Liver (tissue), 9 donors: ENCODE measurements around the gene URGCP. TPM values are rescaled to one million over a fixed set of nuclear protein-coding genes. Genes with fewer than 3 reads are reported as not detected.

ENCODE experiments used
- DNase-seq: peaks from one replicate; pipeline ENCODE4 v3.0.0-alpha.2; 2017; ENCODE audit warnings: low spot score
- H3K27ac ChIP-seq, 2 donors: one replicate each; pipeline ENCODE4 v1.7.0; 2013; ENCODE audit warnings: inconsistent platforms in 2 of 2, low read length in 2 of 2, control low read depth in 1 of 2, low read depth in 1 of 2, mild to moderate bottlenecking in 1 of 2
- H3K27me3 ChIP-seq, 4 donors: one replicate each; pipeline versions ENCODE4 v1.6.1 to v1.7.0; 2013; ENCODE audit warnings: low read length in 3 of 4, inconsistent platforms in 1 of 4, mild to moderate bottlenecking in 1 of 4, moderate library complexity in 1 of 4; ENCODE audit not compliant: control insufficient read depth in 4 of 4, insufficient read depth in 4 of 4
- H3K36me3 ChIP-seq, 4 donors: one replicate each; pipeline versions ENCODE4 v1.6.1 to v1.7.0; 2013; ENCODE audit warnings: low read length in 3 of 4, mild to moderate bottlenecking in 3 of 4, low read depth in 1 of 4, moderate library complexity in 1 of 4; ENCODE audit not compliant: control insufficient read depth in 4 of 4, insufficient read depth in 3 of 4
- H3K4me1 ChIP-seq, 4 donors: one replicate each; pipeline versions ENCODE4 v1.6.1 to v1.7.0; 2013; ENCODE audit warnings: low read length in 3 of 4, mild to moderate bottlenecking in 3 of 4, moderate library complexity in 1 of 4; ENCODE audit not compliant: control insufficient read depth in 4 of 4, insufficient read depth in 4 of 4
- H3K4me3 ChIP-seq, 3 donors: one replicate each; pipeline versions ENCODE4 v1.6.1 to v1.7.0; 2013; ENCODE audit warnings: low read length in 3 of 3, control low read depth in 1 of 3, low read depth in 1 of 3, mild to moderate bottlenecking in 1 of 3
- H3K9ac ChIP-seq, 2 donors: one replicate each; pipeline ENCODE4 v1.7.0; 2013; ENCODE audit warnings: low read length in 2 of 2, mild to moderate bottlenecking in 2 of 2, moderate library complexity in 2 of 2, control low read depth in 1 of 2, low read depth in 1 of 2
- H3K9me3 ChIP-seq, 4 donors: one replicate each; pipeline versions ENCODE4 v1.6.1 to v1.7.0; 2013; ENCODE audit warnings: low read length in 3 of 4; ENCODE audit not compliant: control insufficient read depth in 4 of 4
- EGR1 ChIP-seq, 2 donors: IDR thresholded peaks; 2 replicates each; pipeline ENCODE4 v1.6.1; 2016 to 2018; ENCODE audit warnings: antibody characterized with exemption in 2 of 2, low read depth in 2 of 2
- FOXA1 ChIP-seq: IDR thresholded peaks from 2 replicates; pipeline ENCODE4 v1.6.1; 2016; ENCODE audit warnings: antibody characterized with exemption
- FOXA2 ChIP-seq: IDR thresholded peaks from 2 replicates; pipeline ENCODE4 v1.6.1; 2016; ENCODE audit warnings: antibody characterized with exemption
- GABPA ChIP-seq, 2 donors: IDR thresholded peaks in 1 of 2; conservative IDR thresholded peaks in 1 of 2; 2 replicates each; pipeline ENCODE4 v1.6.1; 2016; ENCODE audit warnings: antibody characterized with exemption in 2 of 2, mild to moderate bottlenecking in 1 of 2, moderate library complexity in 1 of 2
- HNF4A ChIP-seq, 2 donors: conservative IDR thresholded peaks; 2 replicates each; pipeline ENCODE4 v1.6.1; 2016; ENCODE audit warnings: antibody characterized with exemption in 2 of 2, mild to moderate bottlenecking in 2 of 2
- HNF4G ChIP-seq: IDR thresholded peaks from 2 replicates; pipeline ENCODE4 v1.6.1; 2016; ENCODE audit warnings: antibody characterized with exemption
- JUND ChIP-seq, 2 donors: IDR thresholded peaks; 2 replicates each; pipeline ENCODE4 v1.6.1; 2016; ENCODE audit warnings: antibody characterized with exemption in 2 of 2
- NR2F2 ChIP-seq: IDR thresholded peaks from 2 replicates; pipeline ENCODE4 v1.6.1; 2016; ENCODE audit warnings: antibody characterized with exemption
- RAD21 ChIP-seq, 2 donors: IDR thresholded peaks; 2 replicates each; pipeline ENCODE4 v1.6.1; 2016; ENCODE audit warnings: antibody characterized with exemption in 2 of 2, mild to moderate bottlenecking in 2 of 2
- RXRA ChIP-seq, 2 donors: IDR thresholded peaks; 2 replicates each; pipeline ENCODE4 v1.6.1; 2017 to 2018; ENCODE audit warnings: antibody characterized with exemption in 2 of 2, mild to moderate bottlenecking in 1 of 2
- SP1 ChIP-seq: IDR thresholded peaks from 2 replicates; pipeline ENCODE4 v1.6.1; 2018; ENCODE audit warnings: antibody characterized with exemption, mild to moderate bottlenecking
- TAF1 ChIP-seq: conservative IDR thresholded peaks from 2 replicates; pipeline ENCODE4 v1.6.1; 2016; ENCODE audit warnings: antibody characterized with exemption, mild to moderate bottlenecking
- YY1 ChIP-seq: IDR thresholded peaks from 2 replicates; pipeline ENCODE4 v1.6.1; 2016; ENCODE audit warnings: antibody characterized with exemption, mild to moderate bottlenecking
- WGBS: extraction: QIAGEN DNeasy Blood & Tissue Kit; methylation state at CpG from one replicate; pipeline ENCODE4 v1.1.7; 2013; 5-methylcytosine and 5-hydroxymethylcytosine counted together
- polyA plus RNA-seq, 2 donors: library from polyadenylated mRNA; stranded (reverse) in 1 of 2; unstranded in 1 of 2; fragments of 200-250 nt in 1 of 2; fragments of >200 nt in 1 of 2; fragmentation: Nextera tagmentation in 1 of 2; extraction: Ambion mirVana in 1 of 2; gene quantifications; one replicate each; pipeline versions ENCODE4 v1.2.1 to v1.2.3, GENCODE V29; 2013 to 2015
- total RNA-seq, 2 donors: library from RNA; depleted of rRNA; stranded (reverse); fragments of >200 nt; gene quantifications; one replicate each; pipeline ENCODE4 v1.2.3, GENCODE V29; 2014
- TF ChIP-seq, protein P1 (sequence below): IDR thresholded peaks from 2 replicates; pipeline ENCODE4 v1.6.1; 2016; ENCODE audit warnings: antibody characterized with exemption, mild to moderate bottlenecking
- TF ChIP-seq, protein P2 (sequence below): fragments of 150-350 bp; IDR thresholded peaks from 2 replicates; pipeline ENCODE4 v1.5.1; 2017; ENCODE audit warnings: improper control_type of control experiment, low read depth, low read length; ENCODE audit not compliant: missing input control
- TF ChIP-seq, protein P3 (sequence below): IDR thresholded peaks from 2 replicates; pipeline ENCODE4 v1.6.1; 2016; ENCODE audit warnings: antibody characterized with exemption
- TF ChIP-seq, protein P4 (sequence below): IDR thresholded peaks from 2 replicates; pipeline ENCODE4 v1.6.1; 2016; ENCODE audit warnings: antibody characterized with exemption
- TF ChIP-seq, protein P5 (sequence below): IDR thresholded peaks from 2 replicates; pipeline ENCODE4 v1.6.1; 2016; ENCODE audit warnings: antibody characterized with exemption
- donor health status: healthy.
- donor health status: healthy.
- donor health status: healthy.
- donor health status: healthy.
- donor health status: healthy.

URGCP gene
- total and polyA plus RNA-seq, 4 donors = 7.2 to 28.4 (median 13.0) TPM

DNA sequence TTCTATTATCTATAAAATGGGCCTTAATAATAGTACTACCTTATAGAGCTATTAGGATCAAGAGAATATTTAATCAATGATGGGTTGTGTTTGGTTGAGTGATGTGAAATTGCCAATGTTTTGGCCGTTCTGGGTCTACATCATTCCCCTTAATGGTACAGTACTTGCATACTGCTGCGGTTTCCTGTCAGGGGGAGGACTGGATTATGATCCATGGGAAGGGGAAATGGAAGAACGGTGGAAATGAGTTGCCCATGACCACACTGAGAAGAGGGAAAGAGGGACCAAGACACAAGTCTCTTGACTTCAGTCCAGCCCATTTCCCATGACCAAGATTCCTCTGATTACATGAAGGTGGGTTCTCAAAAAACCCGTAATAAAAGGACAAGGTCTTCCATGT, 36.1 kb downstream of the URGCP start:
- H3K27me3 ChIP-seq = no peaks in the 10 kb centered on the region
- no peak for DNase-seq
- peaks cover 0 to 3% (median 0%) of the 10 kb centered on the region in 4 donors for H3K9me3 ChIP-seq
- H3K9ac ChIP-seq = no peak overlapping the region
- H3K27ac ChIP-seq = no peak overlapping the region
- H3K4me1 ChIP-seq = peaks cover 4 to 17% (median 11%) of the 10 kb centered on the region in 4 donors
- H3K36me3 ChIP-seq = peaks cover 0 to 18% (median 12%) of the 10 kb centered on the region in 4 donors
- 85% methylated on average over 4 of the region's 4 CpGs for WGBS
- H3K4me3 ChIP-seq = no peak overlapping the region
- TF ChIP-seq, protein P1, sequence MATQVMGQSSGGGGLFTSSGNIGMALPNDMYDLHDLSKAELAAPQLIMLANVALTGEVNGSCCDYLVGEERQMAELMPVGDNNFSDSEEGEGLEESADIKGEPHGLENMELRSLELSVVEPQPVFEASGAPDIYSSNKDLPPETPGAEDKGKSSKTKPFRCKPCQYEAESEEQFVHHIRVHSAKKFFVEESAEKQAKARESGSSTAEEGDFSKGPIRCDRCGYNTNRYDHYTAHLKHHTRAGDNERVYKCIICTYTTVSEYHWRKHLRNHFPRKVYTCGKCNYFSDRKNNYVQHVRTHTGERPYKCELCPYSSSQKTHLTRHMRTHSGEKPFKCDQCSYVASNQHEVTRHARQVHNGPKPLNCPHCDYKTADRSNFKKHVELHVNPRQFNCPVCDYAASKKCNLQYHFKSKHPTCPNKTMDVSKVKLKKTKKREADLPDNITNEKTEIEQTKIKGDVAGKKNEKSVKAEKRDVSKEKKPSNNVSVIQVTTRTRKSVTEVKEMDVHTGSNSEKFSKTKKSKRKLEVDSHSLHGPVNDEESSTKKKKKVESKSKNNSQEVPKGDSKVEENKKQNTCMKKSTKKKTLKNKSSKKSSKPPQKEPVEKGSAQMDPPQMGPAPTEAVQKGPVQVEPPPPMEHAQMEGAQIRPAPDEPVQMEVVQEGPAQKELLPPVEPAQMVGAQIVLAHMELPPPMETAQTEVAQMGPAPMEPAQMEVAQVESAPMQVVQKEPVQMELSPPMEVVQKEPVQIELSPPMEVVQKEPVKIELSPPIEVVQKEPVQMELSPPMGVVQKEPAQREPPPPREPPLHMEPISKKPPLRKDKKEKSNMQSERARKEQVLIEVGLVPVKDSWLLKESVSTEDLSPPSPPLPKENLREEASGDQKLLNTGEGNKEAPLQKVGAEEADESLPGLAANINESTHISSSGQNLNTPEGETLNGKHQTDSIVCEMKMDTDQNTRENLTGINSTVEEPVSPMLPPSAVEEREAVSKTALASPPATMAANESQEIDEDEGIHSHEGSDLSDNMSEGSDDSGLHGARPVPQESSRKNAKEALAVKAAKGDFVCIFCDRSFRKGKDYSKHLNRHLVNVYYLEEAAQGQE = no peak
- TF ChIP-seq HNF4A (conservative IDR thresholded peaks at IDR 0.05) = no peak
- TF ChIP-seq, protein P2, sequence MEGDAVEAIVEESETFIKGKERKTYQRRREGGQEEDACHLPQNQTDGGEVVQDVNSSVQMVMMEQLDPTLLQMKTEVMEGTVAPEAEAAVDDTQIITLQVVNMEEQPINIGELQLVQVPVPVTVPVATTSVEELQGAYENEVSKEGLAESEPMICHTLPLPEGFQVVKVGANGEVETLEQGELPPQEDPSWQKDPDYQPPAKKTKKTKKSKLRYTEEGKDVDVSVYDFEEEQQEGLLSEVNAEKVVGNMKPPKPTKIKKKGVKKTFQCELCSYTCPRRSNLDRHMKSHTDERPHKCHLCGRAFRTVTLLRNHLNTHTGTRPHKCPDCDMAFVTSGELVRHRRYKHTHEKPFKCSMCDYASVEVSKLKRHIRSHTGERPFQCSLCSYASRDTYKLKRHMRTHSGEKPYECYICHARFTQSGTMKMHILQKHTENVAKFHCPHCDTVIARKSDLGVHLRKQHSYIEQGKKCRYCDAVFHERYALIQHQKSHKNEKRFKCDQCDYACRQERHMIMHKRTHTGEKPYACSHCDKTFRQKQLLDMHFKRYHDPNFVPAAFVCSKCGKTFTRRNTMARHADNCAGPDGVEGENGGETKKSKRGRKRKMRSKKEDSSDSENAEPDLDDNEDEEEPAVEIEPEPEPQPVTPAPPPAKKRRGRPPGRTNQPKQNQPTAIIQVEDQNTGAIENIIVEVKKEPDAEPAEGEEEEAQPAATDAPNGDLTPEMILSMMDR = no peak
- no peak for TF ChIP-seq RAD21 (IDR thresholded peaks at IDR 0.05)
- no peak for TF ChIP-seq FOXA2
- no peak for TF ChIP-seq FOXA1
- TF ChIP-seq YY1 = no peak

DNA sequence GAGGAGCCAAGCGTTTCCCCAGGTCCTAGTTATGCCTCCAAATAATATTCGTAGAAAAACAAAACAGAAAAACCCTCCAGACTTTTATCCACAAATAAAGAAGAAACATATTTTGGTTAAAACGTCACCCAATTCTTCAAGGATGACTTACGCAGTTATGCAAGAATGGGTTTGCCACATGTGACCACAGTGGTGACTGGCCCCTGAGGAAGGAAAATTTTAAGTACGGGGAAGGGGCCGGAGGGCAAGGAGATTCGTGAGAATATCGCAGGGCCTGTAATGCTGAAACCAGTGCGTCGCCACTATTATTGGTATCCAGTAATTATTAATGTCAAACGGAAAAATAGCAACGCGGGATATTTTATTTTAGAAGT, 36.5 kb downstream of the URGCP start:
- TF ChIP-seq, protein P3, sequence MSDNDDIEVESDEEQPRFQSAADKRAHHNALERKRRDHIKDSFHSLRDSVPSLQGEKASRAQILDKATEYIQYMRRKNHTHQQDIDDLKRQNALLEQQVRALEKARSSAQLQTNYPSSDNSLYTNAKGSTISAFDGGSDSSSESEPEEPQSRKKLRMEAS = no peak
- TF ChIP-seq JUND (IDR thresholded peaks at IDR 0.05) = no peak
- no peak for TF ChIP-seq EGR1 (IDR thresholded peaks at IDR 0.05; ENCODE audit: low read depth in 2 of 2)
- TF ChIP-seq YY1 = no peak
- TF ChIP-seq FOXA1 = no peak
- TF ChIP-seq, protein P2 = no peak
- no peak for TF ChIP-seq FOXA2
- no peak for TF ChIP-seq RXRA (IDR thresholded peaks at IDR 0.05)
- no peak for TF ChIP-seq HNF4G
- TF ChIP-seq HNF4A (conservative IDR thresholded peaks at IDR 0.05) = no peak
- TF ChIP-seq RAD21 (IDR thresholded peaks at IDR 0.05) = no peak
- no peak for TF ChIP-seq GABPA (IDR thresholded peaks at IDR 0.05 in 1 of 2, conservative IDR thresholded peaks at IDR 0.05 in 1 of 2)
- TF ChIP-seq TAF1 = no peak
- no peak for TF ChIP-seq NR2F2
- no peak for TF ChIP-seq SP1
- TF ChIP-seq, protein P1 = no peak
- TF ChIP-seq, protein P4, sequence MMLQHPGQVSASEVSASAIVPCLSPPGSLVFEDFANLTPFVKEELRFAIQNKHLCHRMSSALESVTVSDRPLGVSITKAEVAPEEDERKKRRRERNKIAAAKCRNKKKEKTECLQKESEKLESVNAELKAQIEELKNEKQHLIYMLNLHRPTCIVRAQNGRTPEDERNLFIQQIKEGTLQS = no peak
- TF ChIP-seq, protein P5, sequence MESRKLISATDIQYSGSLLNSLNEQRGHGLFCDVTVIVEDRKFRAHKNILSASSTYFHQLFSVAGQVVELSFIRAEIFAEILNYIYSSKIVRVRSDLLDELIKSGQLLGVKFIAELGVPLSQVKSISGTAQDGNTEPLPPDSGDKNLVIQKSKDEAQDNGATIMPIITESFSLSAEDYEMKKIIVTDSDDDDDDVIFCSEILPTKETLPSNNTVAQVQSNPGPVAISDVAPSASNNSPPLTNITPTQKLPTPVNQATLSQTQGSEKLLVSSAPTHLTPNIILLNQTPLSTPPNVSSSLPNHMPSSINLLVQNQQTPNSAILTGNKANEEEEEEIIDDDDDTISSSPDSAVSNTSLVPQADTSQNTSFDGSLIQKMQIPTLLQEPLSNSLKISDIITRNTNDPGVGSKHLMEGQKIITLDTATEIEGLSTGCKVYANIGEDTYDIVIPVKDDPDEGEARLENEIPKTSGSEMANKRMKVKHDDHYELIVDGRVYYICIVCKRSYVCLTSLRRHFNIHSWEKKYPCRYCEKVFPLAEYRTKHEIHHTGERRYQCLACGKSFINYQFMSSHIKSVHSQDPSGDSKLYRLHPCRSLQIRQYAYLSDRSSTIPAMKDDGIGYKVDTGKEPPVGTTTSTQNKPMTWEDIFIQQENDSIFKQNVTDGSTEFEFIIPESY = no peak
- Histone ChIP-seq H3K4me1 (peaks cover 4 to 17% (median 11%) of the 10 kb centered on the region in 4 donors), H3K27me3 (no peaks in the 10 kb centered on the region), H3K36me3 (peaks cover 0 to 14% (median 11%) of the 10 kb centered on the region in 4 donors), H3K9ac (peak overlapping the region in 1 of 2 donors; percentile 24), H3K9me3 (peaks cover 0 to 3% (median 0%) of the 10 kb centered on the region in 4 donors), H3K27ac (peak overlapping the region; percentile 68 to 74), H3K4me3 (peak overlapping the region; percentile 61 to 97 (median 91))
- no peak for DNase-seq
- 53% methylated on average over 13 of the region's 13 CpGs for WGBS
